ENCODE results near the gene MLYCD.

DNA sequence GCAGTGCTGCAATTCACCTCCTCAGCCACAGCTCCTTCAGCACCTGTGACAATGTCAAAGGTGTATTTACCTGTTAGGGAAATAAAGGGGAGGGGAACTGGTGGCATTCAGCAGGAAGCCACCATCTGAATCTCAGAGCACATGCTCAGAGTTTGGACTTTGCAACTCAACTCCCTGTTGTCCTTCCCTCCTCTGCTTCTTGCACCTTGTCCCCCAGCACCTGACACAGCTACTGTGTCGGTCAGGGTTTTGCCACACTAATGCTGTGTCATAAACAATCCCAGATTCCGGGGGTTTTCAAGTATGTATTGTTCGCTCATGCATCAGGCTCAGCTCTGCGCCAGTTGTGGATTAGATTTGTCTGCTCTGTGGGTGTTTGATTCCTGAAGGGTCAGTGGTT, 47.4 kb upstream of the MLYCD start:
- TF ChIP-seq, protein P1, sequence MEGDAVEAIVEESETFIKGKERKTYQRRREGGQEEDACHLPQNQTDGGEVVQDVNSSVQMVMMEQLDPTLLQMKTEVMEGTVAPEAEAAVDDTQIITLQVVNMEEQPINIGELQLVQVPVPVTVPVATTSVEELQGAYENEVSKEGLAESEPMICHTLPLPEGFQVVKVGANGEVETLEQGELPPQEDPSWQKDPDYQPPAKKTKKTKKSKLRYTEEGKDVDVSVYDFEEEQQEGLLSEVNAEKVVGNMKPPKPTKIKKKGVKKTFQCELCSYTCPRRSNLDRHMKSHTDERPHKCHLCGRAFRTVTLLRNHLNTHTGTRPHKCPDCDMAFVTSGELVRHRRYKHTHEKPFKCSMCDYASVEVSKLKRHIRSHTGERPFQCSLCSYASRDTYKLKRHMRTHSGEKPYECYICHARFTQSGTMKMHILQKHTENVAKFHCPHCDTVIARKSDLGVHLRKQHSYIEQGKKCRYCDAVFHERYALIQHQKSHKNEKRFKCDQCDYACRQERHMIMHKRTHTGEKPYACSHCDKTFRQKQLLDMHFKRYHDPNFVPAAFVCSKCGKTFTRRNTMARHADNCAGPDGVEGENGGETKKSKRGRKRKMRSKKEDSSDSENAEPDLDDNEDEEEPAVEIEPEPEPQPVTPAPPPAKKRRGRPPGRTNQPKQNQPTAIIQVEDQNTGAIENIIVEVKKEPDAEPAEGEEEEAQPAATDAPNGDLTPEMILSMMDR (IDR thresholded peaks at IDR 0.05): no peak
- TF ChIP-seq POLR2AphosphoS5 (IDR thresholded peaks at IDR 0.05): no peak
- TF ChIP-seq EP300 (IDR thresholded peaks at IDR 0.05): no peak

All from esophagus muscularis mucosa (tissue), 4 donors.